AG04450 (cell line): ENCODE results near the gene LMF2. TPM values are rescaled to one million over a fixed set of nuclear protein-coding genes. Genes with fewer than 3 reads are reported as not detected.
A peak's percentile ranks its signal among the peaks of the same experiment; 100 is the strongest.

ENCODE experiments used
- CTCF ChIA-PET: fragments of 300-600, 350-600 bp; formaldehyde crosslinking; extraction: SDS; loops from one replicate; lab custom pipeline; 2022; ENCODE audit warnings: antibody characterized with exemption, inconsistent platforms; lab: Charles Lee
- POLR2A ChIA-PET: fragments of 350-600 bp; formaldehyde crosslinking; extraction: SDS; loops from one replicate; lab custom pipeline; 2021; ENCODE audit warnings: antibody characterized with exemption, inconsistent platforms; lab: Yijun Ruan, JAX
- DNase-seq: peaks from one replicate; pipeline ENCODE4 v3.0.0-alpha.2; 2011; ENCODE audit warnings: low read depth, low spot score
- H3K27ac ChIP-seq: one replicate; pipeline ENCODE4 v1.5.1; 2012; ENCODE audit warnings: low read depth, low read length, control low read depth
- H3K27me3 ChIP-seq: one replicate; pipeline ENCODE4 v1.6.0; 2012; ENCODE audit warnings: low read length; ENCODE audit not compliant: control insufficient read depth, insufficient read depth
- H3K4me3 ChIP-seq: 2 replicates; pipeline ENCODE4 v1.5.1; 2011; ENCODE audit warnings: mild to moderate bottlenecking, low read depth, low read length, control low read depth
- H3K9me3 ChIP-seq: 2 replicates; pipeline ENCODE4 v1.5.1; 2012; ENCODE audit warnings: low read length; ENCODE audit not compliant: control insufficient read depth, insufficient read depth
- CTCF ChIP-seq: IDR thresholded peaks from 2 replicates; pipeline ENCODE4 v1.5.1; 2011; ENCODE audit warnings: low read depth, low read length, control low read depth, inconsistent platforms
- polyA plus RNA-seq: library from polyadenylated mRNA; depleted of rRNA; stranded (reverse); fragments of >200 nt; gene quantifications from 2 replicates; pipeline ENCODE4 v1.2.3, GENCODE V29; 2011

LMF2 gene
- polyA plus RNA-seq, 1 experiment: 25.7 TPM

DNA sequence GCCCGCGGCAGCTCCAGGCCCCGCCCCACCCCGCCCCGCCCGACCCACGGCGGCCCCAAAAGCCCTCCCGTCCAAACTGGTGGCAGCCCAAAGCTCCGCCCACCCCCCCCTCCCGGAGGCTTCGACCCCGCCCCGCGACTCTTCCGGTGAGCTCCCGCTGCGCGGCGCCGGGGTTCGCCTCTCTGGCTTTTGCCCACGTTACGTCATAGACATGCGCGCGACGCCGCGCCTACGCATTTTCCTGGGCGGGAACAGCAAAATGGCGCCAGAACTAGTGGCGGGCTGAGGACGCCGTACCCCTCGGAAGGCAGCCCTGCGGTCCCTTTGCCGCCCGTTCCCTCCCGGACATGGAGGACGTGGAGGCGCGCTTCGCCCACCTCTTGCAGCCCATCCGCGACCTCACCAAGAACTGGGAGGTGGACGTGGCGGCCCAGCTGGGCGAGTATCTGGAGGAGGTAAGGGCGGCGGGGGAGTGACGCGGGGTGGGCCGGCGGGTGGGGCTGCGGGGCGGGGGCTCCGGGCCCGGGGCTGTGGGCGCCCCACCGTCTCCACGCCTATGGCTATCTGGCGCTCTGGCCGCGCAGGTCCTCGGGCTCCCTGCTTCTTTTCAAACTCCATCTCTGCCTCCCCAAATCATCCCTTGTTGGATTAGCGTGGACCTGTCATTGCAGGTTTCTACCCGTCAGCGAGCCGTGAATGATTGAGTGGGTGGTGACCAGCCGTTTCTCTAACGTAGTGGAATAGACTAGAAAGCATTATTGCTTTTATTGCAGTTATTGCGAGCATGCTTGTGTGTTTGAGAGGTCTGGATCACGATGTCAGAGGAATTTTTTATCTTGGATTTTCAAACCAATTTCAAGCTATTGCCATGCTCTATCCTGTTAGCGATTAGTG, 736 bp upstream of the LMF2 start, which contains the start of gene NCAPH2:
Gene NCAPH2, plus strand, starts transcription at position 234 of the 894 bp plus-strand sequence. Its CDS starts 114 bp downstream, at position 348.
- ChIA-PET POLR2A (interaction anchor here (0.5 to 1.9 kb wide), 7 partner anchors 10 to 74 kb away, joined by 3 to 29 read pairs (median 3); partner anchors contain the start of genes CHKB and SCO2), CTCF (interaction anchor here (0.7 to 4.2 kb wide), 5 partner anchors 10 to 112 kb away, joined by 4 to 28 read pairs (median 5); partner anchors contain the start of genes SCO2 and SYCE3)
- no peaks in the 10 kb centered on the region for H3K27me3 ChIP-seq
- peak within 1 kb of the TSS; percentile 99 for H3K4me3 ChIP-seq
- no peaks in the 10 kb centered on the region; the same call in 1 of the 2 replicates for H3K9me3 ChIP-seq
- TF ChIP-seq CTCF: no peak
- peak; percentile 90 for DNase-seq
- H3K27ac ChIP-seq: peak within 1 kb of the TSS; percentile 68

DNA sequence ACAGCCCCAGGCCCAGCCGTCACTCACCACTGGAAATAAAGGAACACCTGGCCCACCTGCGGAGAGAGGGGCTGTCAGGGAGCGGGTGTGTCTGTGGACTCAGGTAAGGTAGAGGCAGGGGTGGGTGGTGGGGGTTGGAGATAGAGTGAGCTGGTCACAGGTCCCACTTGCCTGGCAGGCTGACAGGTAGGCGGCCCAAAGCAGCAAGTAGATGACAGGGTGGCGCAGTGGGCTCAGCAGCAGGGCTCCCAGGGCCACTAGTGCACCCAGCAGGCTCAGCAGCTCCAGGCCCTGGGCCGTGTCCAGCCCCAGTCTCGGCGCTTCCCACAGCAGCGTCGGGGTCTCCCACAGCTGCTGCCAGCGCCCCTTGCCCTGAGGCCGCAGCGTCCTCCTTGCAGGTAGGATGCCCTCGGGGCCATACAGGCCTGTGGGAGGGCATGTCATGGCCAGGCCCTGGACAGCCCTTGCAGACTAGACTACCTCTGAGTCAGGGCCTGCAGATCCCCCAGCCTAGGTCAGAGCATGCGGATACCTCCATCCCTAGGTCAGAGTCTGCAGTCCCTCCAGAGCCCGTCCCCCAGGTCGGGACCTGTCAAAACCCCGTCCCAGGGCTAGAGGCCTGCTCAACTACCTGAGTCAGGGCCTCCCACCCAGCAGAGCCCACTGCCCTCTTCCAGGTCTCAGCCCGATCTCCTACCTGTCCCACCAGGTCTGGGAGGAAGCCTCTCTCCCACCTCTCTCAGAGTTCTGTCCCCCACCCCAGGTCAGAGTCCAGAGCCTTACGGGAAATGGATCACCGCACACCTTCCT, 686 bp downstream of the LMF2 start:
- peak overlapping the region; percentile 47 for H3K27ac ChIP-seq
- ChIA-PET CTCF (interaction anchor here (0.6 to 4.2 kb wide), 3 partner anchors 9 to 56 kb away, joined by 3 to 28 read pairs (median 7); partner anchors contain the start of genes SCO2 and SYCE3), POLR2A (interaction anchor here (1.0 to 1.9 kb wide), 2 partner anchors 19 to 76 kb away, joined by 11 to 29 read pairs; partner anchors contain the start of genes CHKB and SCO2)
- no peaks in the 10 kb centered on the region for H3K27me3 ChIP-seq
- H3K4me3 ChIP-seq: peak overlapping the region; percentile 99
- no peak for TF ChIP-seq CTCF
- H3K9me3 ChIP-seq: no peaks in the 10 kb centered on the region; the same call in 1 of the 2 replicates
- DNase-seq: no peak

DNA sequence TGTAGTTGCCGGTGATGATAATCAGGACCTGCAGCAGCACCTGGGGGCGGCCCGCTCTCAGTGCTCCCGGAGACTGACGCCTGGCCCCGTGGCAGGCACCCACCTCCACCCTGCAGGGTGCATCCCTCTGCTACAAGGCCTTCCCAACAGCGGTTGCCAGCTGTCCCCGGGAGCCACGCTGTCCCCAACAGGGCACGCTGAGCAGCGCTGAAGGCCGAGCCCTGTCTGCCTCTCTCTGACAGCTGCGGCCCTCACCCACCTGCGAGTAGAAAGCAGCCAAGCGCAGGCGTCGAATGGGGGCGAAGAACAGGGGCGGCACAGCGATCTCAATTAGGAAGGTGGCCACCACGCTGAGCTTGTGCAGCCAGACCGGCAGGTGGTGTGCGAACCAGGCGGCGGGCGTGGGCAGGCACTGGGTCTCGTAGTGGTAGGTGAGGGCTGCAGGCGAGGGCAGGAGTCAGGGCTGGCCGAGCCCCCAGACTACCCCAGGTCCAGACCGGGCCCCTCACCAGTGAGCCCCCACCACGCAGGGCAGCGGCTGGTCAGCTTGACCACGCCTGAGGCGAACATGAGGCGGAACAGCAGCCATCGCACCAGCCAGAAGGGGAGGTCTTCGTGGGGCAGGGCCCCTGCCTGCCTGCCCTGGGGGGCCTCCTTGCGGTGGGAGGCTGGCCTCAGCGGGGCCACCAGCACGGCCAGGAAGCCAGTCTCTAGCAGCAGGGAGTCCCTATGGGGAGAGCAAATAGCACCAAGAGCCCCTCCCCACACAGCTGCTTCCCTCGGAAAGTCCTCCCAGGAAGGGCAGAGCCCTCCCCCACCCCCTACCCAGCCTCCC, 1.5 kb downstream of the LMF2 start:
- TF ChIP-seq CTCF: no peak
- ChIA-PET POLR2A (interaction anchor here (0.6 kb wide), 1 partner anchor 48 kb away, joined by 3 read pairs; no protein-coding TSS in a partner anchor), CTCF (interaction anchor here (0.6 kb wide), 1 partner anchor 8 kb away, joined by 3 read pairs; no protein-coding TSS in a partner anchor)
- no peak for DNase-seq
- H3K9me3 ChIP-seq: no peaks in the 10 kb centered on the region; the same call in 1 of the 2 replicates
- no peaks in the 10 kb centered on the region for H3K27me3 ChIP-seq
- H3K4me3 ChIP-seq: peak overlapping the region; percentile 99
- H3K27ac ChIP-seq: no peak overlapping the region

DNA sequence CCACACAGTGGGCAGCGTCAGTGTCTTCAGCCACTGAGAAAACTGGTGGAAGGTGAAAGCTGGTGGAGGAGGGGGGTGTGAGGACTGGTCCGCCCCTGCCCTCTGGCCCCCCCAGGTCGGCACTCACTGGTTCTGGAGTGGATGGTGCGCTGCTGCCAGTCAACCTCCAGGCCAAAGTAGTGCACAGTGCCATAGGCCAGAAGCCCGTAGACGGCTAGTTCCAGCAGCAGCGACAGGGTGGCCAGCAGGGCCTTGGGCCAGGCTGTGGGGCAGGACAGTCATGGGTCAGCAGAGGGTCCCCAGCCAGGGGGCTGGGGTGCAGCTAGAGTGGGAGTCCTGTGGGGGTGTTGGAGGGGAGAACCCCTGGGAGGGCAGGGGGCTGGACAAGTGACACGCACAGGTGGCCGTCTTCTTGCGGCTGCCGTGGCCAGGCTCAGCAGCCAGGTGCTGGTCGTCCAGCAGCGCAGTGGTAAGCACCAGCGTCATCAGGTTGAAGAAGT, 2.2 kb downstream of the LMF2 start:
- ChIA-PET CTCF (no interaction called here), POLR2A (no interaction called here)
- H3K4me3 ChIP-seq: no peak overlapping the region
- no peak for TF ChIP-seq CTCF
- H3K9me3 ChIP-seq: no peaks in the 10 kb centered on the region; the same call in 1 of the 2 replicates
- no peak overlapping the region for H3K27ac ChIP-seq
- no peak for DNase-seq
- no peaks in the 10 kb centered on the region for H3K27me3 ChIP-seq
